Stimulated activated naive CD4-positive, alpha-beta T cell (primary cell): ENCODE data around the gene PRPF18.

Experiments used
- DNase-seq, 6 experiments: peaks; one replicate each; lab custom pipeline; 2025; lab: John Stamatoyannopoulos, UW

Gene PRPF18

DNA sequence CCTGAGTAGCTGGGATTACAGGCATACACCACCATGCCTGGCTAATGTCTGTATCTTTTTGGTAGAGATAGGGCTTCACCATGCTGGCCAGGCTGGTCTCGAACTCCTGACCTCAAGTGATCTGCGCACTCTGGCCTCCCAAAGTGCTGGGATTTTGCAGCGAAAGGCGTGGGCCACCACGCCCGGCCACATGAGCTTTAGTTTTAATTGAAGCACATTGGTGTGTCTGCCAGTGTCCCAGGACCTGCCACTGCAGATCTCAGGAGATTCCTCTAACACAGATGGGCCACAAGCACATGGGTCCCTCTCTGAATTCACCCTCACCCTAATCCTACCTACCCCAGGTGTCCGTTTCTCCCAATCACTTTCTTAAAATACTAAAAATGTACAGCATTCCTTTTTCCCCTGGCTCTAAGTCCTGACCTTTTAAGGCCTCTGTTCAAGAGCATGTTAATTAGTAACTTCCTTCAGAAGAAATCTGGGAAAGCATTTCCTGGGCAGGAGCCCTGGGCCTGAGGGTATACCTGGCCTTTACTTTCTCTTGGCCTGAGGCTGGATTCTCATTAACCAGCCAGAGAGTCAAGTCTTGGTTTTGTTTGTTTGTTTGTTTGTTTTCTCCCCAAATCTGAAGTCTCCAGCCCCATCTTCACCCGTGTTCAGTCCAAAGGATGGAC lies 82.6 kb downstream of the PRPF18 start:
- no peak for DNase-seq

DNA sequence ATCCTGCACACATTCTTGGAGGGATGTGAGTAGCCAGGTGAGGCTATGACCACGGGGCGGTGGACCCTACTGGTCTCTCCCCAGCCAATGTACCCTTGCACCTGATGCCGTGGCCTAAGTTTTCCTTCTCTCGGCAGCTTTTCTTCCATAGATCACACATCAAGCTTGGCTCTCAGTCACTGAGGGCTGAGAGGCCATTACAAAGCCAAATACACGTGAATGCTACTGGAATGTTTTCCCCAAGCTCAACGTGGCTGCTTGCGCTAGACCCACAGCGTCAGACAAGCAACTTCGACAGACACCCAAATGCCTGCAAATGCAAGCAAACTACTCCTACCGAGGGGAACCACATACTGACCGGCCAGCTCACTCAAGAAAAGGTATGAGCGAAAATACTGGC lies 83.1 kb downstream of the PRPF18 start:
- DNase-seq, result no peak

DNA sequence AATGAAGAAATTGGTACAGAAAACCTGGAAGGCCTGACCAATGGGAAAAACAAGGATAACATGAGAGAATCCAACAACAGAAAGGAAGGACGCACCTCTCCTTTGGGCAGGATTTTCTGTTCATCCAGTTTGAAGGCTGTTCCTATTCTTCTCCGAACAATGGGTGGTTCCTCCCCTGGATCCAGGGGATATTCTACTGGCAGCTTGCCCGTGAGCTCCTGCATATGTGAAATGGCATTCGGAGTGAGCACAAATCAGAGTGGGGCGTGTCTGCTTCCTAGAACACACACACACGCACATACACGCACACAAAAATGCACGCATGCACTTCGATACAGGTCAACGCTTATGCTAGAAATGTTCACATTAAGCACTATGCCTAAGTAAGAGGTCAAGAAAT lies 83.5 kb downstream of the PRPF18 start:
- DNase-seq, result no peak

DNA sequence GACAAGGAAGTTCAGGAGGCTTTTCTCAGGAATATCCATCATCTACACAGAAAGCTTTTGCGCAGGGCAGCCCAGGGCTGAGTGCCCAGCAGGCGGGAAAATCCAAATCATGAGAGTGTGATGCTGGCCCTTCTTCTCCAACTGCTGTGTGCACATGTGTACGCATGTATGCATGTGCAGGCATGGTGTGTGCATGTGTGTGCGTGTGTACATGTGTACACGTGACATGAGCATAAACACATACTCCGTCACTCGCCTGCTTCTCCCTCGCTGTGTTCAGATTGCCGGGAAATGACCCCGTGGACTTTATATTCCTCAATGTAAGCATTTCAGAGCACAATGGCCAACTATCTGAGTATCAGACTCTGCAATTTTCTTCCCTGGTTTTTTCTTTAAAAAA lies 85.1 kb downstream of the PRPF18 start:
- DNase-seq, result no peak

DNA sequence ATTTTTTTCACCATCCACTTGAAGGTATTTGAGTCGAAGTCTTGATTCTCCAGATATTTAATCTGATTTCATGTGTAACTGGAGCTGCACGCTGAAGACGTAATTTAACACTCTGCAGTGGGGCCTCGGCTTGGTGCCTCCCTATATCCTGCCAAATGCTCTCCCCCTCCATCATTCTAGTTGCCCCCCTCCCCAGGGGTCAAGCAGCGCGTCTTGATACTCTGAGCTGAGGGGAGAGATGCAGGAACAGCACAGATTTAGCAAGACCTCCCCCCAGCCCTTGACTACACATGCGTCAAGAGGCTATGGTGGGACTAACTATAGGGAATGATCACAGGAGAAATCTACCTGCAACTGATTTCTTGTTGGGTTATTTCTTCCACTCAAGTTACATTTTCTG lies 85.8 kb downstream of the PRPF18 start:
- DNase-seq, result no peak

DNA sequence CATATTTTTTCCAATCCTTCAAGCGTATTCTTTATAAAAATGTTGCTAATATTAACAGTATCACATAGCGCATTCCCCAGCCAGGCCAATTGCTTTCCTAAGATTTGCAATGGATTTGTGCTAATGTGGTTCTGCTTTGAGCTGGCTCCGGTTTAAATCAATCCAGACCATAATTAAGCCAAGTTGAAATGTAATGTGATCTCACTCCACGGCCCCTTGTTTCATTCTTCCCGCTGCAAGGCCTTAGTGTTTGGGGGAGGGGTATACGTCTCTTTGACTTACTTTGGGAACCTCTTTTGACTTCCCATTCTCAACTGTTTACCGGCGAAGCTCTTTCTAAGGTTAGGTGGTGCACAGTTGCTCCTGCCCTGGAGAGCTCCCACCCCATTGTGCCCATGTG lies 86.4 kb downstream of the PRPF18 start:
- DNase-seq, result no peak

DNA sequence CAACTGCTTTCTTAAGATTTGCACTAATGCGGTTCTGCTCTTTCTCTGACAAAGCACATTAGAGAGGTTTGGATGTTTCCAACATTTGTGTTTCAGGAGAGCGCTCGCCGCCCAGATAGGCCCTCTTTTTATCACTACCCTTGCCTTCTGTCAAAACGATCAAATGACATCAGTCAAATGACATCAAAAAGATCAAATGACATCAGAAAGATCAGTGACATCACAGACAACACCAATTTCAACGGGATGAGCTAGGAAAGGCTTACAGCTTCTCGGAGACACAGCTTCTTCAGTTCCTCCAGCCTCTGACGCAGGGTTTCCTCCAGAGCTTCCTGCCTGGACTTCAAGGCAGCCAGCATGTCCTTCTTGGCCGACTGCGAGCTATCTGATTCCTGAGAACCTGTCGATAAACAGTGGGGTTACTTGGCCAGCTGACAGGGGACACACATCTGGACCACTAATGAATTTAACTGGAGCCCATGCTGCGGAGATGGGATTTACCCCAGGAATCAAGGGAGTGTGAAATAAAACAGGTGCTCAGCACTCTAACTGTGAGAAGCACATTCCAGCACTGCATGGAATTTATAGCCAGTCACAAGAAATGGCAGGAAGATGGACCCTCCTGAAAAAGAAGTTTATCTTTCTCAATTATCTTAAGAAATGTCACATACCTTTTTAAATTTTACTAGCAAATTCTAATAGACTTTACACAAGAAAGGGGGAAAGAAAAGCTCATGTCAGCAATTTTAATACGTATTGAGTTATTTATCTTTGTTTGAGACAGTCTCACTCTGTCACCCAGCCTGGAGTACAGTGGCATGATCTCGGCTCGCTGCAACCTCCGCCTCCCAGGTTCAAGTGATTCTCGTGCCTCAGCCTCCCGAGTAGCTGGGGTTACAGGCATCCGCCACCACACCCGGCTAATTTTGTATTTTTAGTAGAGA lies 88.2 kb downstream of the PRPF18 start:
- no peak for DNase-seq

DNA sequence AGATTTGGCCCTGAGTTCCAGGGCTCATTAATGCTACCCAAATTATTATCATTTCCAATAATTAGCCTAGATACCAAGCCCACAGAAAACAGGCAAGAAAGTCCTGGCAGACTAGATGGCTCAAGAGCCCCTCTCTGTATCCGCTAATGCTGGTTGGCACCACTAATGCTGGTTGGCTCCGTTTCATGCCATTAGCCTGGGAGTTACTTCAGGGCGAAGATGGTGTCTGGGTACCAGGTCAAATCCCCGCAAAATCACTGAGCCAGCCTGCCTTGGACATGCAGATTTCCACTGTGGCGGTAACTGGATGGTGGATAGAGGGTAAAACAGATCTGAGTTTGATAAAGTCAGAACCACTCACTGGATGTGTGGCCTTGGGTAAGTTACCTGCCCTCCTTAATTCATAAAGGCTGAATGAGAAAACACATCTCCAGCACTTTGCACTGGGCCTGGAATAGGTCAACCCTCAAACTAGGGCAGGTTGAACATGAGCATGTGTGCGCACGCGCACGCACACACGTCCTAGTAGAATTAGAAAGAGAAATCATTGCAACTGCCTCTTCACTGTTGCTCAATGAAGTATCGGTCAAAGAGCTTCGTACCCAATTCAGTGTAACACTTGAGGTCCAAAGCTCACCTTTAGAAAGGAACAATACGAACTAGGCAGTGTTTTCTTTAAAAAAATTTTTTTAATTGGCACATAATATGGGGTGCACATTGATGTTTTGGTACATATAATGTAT lies 91.5 kb downstream of the PRPF18 start:
- no peak for DNase-seq
